Measurements from ENCODE around the gene TNF.

- TF ChIP-seq CTCF (IDR thresholded peaks at IDR 0.05; ENCODE audit: insufficient read depth, low read length, poor library complexity, severe bottlenecking) (no peak), EZH2phosphoT487 (conservative IDR thresholded peaks at IDR 0.05; ENCODE audit: low read length) (no peak)
Measured at GRCh38 chr6:31557443-31558317, 17.7 kb upstream of the TNF start.
